Vagina (tissue), 2 donors: ENCODE measurements around the gene CASP3.

Experiments used
- CTCF ChIP-seq, 3 experiments: fragments of 450-650 bp in 2 of 3; fragments of 200-600 bp in 1 of 3; sonication (generic) in 1 of 3; IDR thresholded peaks; one replicate each; pipeline ENCODE4 v1.5.1; 2017 to 2019; ENCODE audit warnings: antibody characterized with exemption in 3 of 3, mild to moderate bottlenecking in 2 of 3, moderate library complexity in 2 of 3
- POLR2A ChIP-seq, 2 donors: fragments of 450-650 bp; IDR thresholded peaks; one replicate each; pipeline ENCODE4 v1.6.1; 2017; ENCODE audit warnings: antibody characterized with exemption in 2 of 2, mild to moderate bottlenecking in 2 of 2, moderate library complexity in 2 of 2

DNA sequence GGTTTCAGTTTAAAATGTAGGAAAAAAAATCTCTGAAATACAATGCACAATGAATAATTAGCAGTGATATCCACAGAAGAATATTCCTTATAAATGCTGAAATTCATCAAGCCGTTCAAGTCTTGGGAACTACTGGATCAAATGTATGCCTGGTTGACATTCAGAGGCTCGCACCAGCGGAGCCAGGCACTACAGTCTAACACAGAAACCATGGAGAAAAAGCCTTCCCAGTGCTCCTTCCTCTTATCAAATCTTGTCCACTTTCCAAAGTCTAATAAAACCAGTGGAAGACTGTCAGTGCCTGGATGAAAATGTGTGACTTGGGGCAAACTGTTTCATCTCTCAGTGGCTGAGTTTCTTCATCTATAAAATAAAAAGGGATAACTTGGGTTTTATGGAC, 48.7 kb upstream of the CASP3 start:
- TF ChIP-seq CTCF (IDR thresholded peaks at IDR 0.05) (no peak), POLR2A (IDR thresholded peaks at IDR 0.05) (no peak)
